Lower leg skin (tissue), 4 donors: ENCODE measurements around the gene HDAC7. TPM values are rescaled to one million over a fixed set of nuclear protein-coding genes. Genes with fewer than 3 reads are reported as not detected.

Experiments used
- DNase-seq, 2 donors: peaks; one replicate each; pipeline ENCODE4 v3.0.0-alpha.2; 2019; ENCODE audit warnings: low spot score in 2 of 2
- H3K4me3 ChIP-seq: fragments of 200-600 bp; sonication (generic); 2 replicates; pipeline ENCODE4 v1.5.1; 2017; ENCODE audit warnings: mild to moderate bottlenecking, low read depth; ENCODE audit not compliant: poor library complexity, severe bottlenecking
- CTCF ChIP-seq, 3 donors: fragments of 450-650 bp; IDR thresholded peaks; one replicate each; pipeline ENCODE4 v1.5.1; 2016; ENCODE audit warnings: antibody characterized with exemption in 3 of 3, mild to moderate bottlenecking in 3 of 3, moderate library complexity in 2 of 3
- POLR2A ChIP-seq, 2 donors: fragments of 450-650 bp; IDR thresholded peaks; one replicate each; pipeline ENCODE4 v1.6.1; 2016 to 2017; ENCODE audit warnings: antibody characterized with exemption in 2 of 2, mild to moderate bottlenecking in 1 of 2, moderate library complexity in 1 of 2
- WGBS, 2 donors: methylation state at CpG; one replicate each; pipeline ENCODE4 v1.1.5; 2018; 5-methylcytosine and 5-hydroxymethylcytosine counted together
- intact Hi-C: fragments of 100-400 bp; cut with DNase I; formaldehyde crosslinking; loops from one replicate; pipeline ENCODE4 v1.15.0; 2023; ENCODE audit warnings: low total_unique reads
- total RNA-seq, 4 donors: library from RNA; depleted of rRNA; stranded (reverse); fragments of >200 nt; gene quantifications; one replicate each; pipeline ENCODE4 v1.1.0, GENCODE V29; 2016

The HDAC7 gene
- total RNA-seq, 4 donors from 2014 or later = 56.3 to 114 (median 63.5) TPM

- TF ChIP-seq POLR2A (IDR thresholded peaks at IDR 0.05) = no peak
- no peak for TF ChIP-seq CTCF (IDR thresholded peaks at IDR 0.05)
- DNase-seq = no peak
- intact Hi-C loops = loop anchor here (2.0 kb wide), 1 partner anchor 25 kb away; no protein-coding TSS in a partner anchor
- no peak overlapping the region for H3K4me3 ChIP-seq
- WGBS, 2 donors = 88% methylated on average over 5 of the region's 5 CpGs
Observed at GRCh38 chr12:47746073-47746472, 73.6 kb downstream of the HDAC7 start.

DNA sequence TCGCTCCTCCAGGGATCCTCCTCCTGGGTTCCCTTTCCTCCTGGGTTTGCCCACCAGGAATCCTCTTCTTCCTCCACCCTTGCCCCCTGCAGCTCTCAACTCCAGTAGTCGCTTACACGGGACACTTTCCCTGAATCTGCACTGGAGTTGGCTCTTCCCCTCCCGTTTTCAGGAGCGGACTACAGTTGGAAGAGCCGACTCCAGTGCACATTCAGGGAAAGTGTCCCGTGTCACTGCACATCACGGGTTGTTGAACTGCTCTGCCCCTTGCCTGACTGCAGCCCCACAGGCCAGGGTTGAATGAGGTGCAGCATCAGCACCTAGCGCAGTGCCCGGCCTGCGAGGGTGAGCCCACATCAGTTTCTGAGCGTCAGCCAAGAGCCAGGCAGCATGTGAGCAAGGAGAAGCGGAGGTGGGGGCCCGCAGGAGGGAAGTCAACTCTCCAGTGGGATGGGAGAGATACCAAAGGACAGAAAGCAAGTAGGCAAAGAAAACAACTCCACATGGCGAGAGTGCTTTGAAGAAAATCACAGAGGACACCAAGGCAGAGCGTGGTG is 74.1 kb downstream of the HDAC7 start:
- no peak for DNase-seq
- WGBS, 2 donors = 79 to 84% methylated on average over 16 of the region's 16 CpGs
- H3K4me3 ChIP-seq = no peak overlapping the region
- intact Hi-C loops = loop anchor here (2.0 kb wide), 1 partner anchor 25 kb away; no protein-coding TSS in a partner anchor
- TF ChIP-seq POLR2A (IDR thresholded peaks at IDR 0.05) (no peak), CTCF (IDR thresholded peaks at IDR 0.05) (no peak)

- TF ChIP-seq CTCF (IDR thresholded peaks at IDR 0.05) = no peak
- TF ChIP-seq POLR2A (IDR thresholded peaks at IDR 0.05) = no peak
- intact Hi-C loops = loop anchor here (5.0 kb wide), 1 partner anchor 92 kb away; no protein-coding TSS in a partner anchor
Observed at GRCh38 chr12:47744778-47745436, 74.8 kb downstream of the HDAC7 start.

DNA sequence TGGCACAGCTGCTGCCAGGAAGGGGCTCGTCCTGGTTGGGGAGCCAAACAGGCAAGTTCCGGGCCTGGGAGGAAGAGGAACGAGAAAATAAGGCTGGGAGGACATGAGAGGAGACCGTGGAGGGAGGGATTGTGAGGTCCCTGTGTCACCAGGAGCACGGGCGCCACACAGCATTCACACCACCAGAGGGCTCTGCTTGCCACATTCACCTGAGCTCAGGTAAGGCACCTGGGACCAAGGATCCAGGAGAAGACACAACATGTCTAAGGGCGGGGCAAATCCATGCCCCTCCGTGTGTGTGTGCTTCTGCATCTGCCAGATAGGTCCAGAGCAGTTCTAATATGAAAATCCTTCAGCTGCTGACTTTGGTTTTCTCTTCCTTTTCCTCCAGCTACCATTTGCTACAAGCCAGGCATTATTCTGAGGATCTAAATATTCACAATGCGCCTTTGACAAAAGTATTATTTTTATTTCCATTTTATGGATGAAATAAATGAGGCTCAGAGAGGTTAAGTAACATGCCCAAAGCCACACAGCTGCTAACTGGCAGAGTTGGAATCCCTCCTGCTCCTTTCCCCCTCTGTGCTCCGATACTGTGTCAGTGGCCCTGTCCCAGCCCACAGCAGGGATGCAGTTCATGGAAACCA is 75.6 kb downstream of the HDAC7 start:
- DNase-seq = peak; percentile 49 to 89
- intact Hi-C loops = loop anchor here (5.0 kb wide), 1 partner anchor 93 kb away; no protein-coding TSS in a partner anchor
- TF ChIP-seq POLR2A (IDR thresholded peaks at IDR 0.05) (no peak), CTCF (IDR thresholded peaks at IDR 0.05) (no peak)
- H3K4me3 ChIP-seq = no peak overlapping the region
- WGBS, 2 donors = 41 to 46% methylated on average over 10 of the region's 10 CpGs

More at GRCh38 chr12:47744778-47745436, 74.8 kb downstream of the HDAC7 start:
- H3K4me3 ChIP-seq = no peak overlapping the region
- WGBS, 2 donors = 86 to 90% methylated on average over 8 of the region's 8 CpGs
- no peak for DNase-seq

- no peak overlapping the region for H3K4me3 ChIP-seq
Observed at GRCh38 chr12:47743311-47743860, 76.3 kb downstream of the HDAC7 start.

More at GRCh38 chr12:47743311-47743860, 76.3 kb downstream of the HDAC7 start:
- intact Hi-C loops = loop anchor here (5.0 kb wide), 1 partner anchor 94 kb away; no protein-coding TSS in a partner anchor
- WGBS, 2 donors = 84% methylated on average over 9 of the region's 9 CpGs
- DNase-seq = no peak
- TF ChIP-seq POLR2A (IDR thresholded peaks at IDR 0.05) = no peak
- TF ChIP-seq CTCF (IDR thresholded peaks at IDR 0.05) = no peak
